Astrocyte of the cerebellum (primary cell): ENCODE results near the gene MAP6.
"Not testable (repeated sequence)": the region's sequence is repeated elsewhere in the genome, so short reads cannot be mapped to it uniquely, and the experiment has no call there.

Experiments
- DNase-seq: peaks from one replicate; pipeline ENCODE4 v3.0.0-alpha.2; 2011; ENCODE audit warnings: low read depth
- H3K4me3 ChIP-seq: 2 replicates; pipeline ENCODE4 v1.5.1; 2011; ENCODE audit warnings: mild to moderate bottlenecking, low read depth, low read length, moderate library complexity
- in situ Hi-C: cut with HindIII; loops from 2 replicates; pipeline ENCODE4 v1.10.0; 2017; ENCODE audit warnings: low sequenced_read_pairs
- TF ChIP-seq, protein P1 (sequence below): IDR thresholded peaks from 2 replicates; pipeline ENCODE4 v1.5.1; 2012; ENCODE audit warnings: low read length, low read depth, moderate library complexity, mild to moderate bottlenecking; ENCODE audit errors: missing control alignments

The MAP6 gene

DNA sequence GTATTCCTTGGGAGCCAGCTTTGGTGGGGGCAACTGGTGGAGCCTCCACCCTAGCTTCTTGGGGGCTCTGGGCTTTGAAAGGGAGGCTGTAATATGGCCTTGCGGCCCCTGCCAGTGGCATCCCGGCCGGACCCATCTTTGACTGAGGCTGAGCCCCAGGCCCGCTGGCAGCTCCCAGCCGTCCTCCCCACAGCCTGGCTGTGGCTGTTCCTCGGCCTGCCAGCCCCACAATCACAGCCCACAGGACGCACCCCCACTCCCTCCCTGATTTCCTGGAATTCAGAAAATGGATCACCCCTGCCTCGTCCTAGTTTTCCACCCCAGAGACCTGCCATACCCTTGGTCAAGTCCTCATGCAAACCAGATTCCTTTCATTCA is 83.6 kb downstream of the MAP6 start:
- DNase-seq = no peak
- H3K4me3 ChIP-seq = no peak overlapping the region
- TF ChIP-seq, protein P1, sequence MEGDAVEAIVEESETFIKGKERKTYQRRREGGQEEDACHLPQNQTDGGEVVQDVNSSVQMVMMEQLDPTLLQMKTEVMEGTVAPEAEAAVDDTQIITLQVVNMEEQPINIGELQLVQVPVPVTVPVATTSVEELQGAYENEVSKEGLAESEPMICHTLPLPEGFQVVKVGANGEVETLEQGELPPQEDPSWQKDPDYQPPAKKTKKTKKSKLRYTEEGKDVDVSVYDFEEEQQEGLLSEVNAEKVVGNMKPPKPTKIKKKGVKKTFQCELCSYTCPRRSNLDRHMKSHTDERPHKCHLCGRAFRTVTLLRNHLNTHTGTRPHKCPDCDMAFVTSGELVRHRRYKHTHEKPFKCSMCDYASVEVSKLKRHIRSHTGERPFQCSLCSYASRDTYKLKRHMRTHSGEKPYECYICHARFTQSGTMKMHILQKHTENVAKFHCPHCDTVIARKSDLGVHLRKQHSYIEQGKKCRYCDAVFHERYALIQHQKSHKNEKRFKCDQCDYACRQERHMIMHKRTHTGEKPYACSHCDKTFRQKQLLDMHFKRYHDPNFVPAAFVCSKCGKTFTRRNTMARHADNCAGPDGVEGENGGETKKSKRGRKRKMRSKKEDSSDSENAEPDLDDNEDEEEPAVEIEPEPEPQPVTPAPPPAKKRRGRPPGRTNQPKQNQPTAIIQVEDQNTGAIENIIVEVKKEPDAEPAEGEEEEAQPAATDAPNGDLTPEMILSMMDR = no peak
- in situ Hi-C loops = no loop called here

DNA sequence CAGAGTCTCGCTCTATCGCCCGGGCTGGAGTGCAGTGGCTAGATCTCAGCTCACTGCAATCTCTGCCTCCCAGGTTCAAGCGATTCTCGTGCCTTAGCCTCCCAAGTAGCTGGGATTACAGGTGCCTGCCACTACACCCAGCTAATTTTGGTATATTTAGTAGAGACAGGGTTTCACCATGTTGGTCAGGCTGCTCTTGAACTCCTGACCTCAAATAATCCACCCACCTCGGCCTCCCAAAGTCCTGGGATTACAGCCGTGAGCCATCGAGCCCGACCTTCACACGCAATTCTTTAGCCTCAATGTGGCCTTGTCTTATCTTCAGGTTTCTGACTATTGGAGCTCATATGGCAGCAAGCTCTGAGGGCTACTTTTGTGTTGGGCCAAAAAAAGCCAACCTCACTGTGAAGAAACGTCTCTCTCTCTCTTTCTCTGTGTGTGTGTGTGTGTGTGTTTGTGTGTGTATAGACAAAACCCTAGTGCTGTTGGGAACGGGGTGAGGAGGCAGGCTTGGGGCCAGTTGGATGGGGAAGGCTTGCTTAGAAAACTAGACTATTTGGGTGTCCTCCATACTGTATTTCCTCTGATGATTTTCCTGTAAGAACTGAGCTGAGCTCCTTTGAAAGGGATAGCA is 84.1 kb downstream of the MAP6 start:
- in situ Hi-C loops, DNase-seq, H3K4me3 ChIP-seq: not testable (repeated sequence)

DNA sequence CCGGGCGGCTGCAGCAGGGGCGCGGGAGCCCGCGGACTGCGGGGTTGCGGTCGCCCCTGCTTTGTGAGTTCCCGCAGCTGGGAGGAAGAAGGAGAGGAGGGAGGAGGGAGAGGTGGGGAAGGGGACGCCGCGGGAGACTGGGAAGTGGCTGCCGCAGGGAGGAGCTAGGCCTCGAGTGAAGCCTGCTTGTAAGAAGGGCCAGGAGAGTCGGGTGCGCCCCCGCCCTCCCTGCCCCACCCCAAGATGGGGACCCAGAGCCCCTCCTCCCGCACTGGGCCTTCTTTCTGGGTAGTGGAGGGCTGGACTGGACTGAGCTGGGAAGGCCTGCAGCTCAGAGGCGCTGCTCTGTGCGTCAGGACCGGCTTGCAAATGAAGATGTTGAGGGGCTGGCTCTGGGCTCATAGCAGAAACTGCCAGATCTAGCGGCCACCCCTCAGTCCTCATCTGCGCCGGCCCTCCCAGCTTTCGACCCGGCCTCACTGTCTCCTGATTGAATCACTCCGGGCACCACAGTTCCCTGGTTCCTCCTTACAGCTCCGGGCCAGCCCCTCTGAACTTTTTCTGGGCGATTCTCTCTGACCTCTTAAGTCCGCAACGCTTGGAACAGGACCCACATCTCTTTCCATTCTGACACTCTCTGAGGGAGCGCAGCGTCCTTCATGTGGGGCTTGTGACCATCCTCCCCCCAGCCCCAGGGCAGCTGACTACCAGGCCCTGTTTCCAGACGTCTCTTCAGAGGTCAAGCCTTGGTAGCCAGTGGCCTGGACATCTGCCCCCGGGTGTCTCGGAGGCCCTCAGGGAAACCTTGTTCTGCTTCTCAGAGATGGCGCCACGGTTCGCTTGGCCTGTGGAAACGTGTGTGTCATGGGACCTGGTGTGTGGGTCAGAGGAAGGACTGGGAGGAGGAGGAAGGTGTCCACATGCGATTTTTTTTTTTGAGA is 84.8 kb downstream of the MAP6 start:
- peak overlapping the region; percentile 56 for H3K4me3 ChIP-seq
- TF ChIP-seq, protein P1 = no peak
- no peak for DNase-seq
- in situ Hi-C loops = no loop called here

DNA sequence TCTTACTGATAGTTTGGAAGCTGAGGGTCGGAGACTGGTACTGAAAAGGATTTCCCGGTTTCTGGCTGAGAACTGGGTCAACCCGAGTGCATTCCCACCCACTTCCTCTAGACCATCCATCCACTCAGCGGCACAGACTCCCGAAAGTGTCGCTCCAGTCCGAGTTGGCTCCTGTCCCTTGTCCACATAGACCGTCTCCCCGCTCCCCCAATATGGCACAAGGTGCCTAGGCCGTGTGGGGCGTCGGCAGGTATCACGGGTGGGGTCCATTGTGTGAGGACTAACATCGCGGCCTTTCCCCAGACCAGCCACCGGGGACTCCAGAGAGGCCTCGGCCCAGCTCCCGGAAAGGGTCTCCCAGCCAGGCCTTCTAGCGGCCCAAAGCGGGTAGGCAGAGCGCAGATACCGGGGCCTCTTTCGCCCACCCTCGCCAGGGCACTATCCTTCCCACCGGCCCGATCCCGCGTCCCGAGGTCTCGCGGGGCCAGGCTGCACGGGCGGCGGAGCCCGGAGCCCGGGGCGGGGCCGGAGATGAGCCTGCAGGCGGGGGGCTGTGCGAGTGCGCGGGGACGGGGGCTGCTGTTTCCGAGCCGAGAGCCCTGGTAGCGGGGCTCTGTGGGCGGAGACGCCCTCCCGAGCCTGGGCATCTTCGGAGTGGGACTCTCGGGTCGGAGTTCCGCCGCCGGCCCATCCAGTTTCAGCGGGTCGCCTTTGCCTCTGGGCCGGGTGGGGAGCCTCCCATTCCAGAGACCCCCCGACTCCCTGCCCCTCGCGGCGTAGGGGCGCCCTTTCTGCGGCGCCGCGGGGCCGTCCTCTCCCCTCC is 85.7 kb downstream of the MAP6 start:
- TF ChIP-seq, protein P1 = peak; percentile 51
- peak; percentile 32 for DNase-seq
- H3K4me3 ChIP-seq = peak overlapping the region; percentile 56
- in situ Hi-C loops = no loop called here

DNA sequence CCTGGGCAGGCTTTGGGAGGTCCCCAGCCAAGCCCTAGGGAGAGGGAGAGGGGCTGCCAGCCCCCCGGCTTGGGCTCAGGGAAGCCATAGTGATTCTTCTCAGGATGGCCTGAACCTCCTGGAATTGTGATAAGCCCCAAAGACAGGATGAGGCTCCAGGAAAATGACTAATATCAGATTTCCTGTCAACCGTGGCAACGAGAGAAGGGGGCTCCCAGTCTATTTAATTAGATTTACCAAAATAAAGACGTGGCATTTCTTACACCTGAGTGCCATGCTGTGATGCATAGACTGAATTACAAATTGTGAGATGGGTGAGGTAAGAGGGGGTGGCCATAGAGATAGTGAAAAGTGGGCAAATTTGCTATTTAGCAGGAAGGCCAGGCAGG is 86.3 kb downstream of the MAP6 start:
- DNase-seq = no peak
- TF ChIP-seq, protein P1 = no peak
- in situ Hi-C loops = no loop called here
- H3K4me3 ChIP-seq = no peak overlapping the region

DNA sequence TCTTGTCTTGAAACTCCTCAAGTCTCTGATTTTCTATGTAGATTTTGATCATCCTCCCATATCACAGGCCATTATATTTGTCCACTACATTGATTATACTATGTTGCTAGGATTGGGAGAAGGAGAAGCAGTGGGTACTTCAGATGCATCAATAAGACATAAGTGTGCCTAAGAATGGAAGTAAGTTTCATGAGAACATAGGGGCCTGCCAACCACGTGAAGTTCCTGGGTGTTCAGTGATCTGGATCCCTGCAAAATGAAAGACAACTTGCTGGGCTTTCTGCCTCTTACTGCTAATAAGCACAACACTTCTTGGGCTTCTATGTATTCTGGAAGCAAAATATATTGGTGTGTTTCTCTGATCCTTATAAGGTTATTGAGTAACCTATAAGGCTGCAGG is 89.0 kb downstream of the MAP6 start:
- in situ Hi-C loops = no loop called here
- TF ChIP-seq, protein P1 = no peak
- no peak overlapping the region for H3K4me3 ChIP-seq
- no peak for DNase-seq
